RPMI8226 (cell line): ENCODE measurements around the gene RFC3.
"Not testable (repeated sequence)": the region's sequence is repeated elsewhere in the genome, so short reads cannot be mapped to it uniquely, and the experiment has no call there.

Experiments used
- DNase-seq: peaks from one replicate; pipeline ENCODE4 v3.0.0-alpha.2; 2015

Gene RFC3

GRCh38 chr13:33812829-33813228, 5.1 kb upstream of the RFC3 start:
- DNase-seq, result not testable (repeated sequence)

- DNase-seq, result no peak
Measured at GRCh38 chr13:33815011-33815550, 2.9 kb upstream of the RFC3 start.

GRCh38 chr13:33816912-33817311, 1.0 kb upstream of the RFC3 start:
- no peak for DNase-seq

DNA sequence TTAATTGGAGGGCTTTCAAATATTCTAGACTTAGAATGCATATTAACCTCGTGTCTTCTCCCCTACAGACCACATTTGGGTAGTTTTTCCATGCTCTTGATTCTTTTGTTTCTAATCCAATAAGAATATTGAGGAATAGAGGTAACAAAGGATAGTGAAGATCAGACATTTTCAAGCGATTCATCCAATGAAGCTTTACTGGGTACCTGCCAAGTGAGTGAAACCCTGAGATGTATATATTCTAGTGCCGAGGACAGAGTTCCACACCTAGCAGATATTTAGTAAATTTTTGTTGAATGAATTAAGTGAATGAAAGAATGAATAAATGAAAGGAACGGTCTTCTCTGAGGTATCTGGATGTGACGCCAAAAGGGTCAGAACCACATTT, 442 bp upstream of the RFC3 start:
- DNase-seq, result no peak

DNA sequence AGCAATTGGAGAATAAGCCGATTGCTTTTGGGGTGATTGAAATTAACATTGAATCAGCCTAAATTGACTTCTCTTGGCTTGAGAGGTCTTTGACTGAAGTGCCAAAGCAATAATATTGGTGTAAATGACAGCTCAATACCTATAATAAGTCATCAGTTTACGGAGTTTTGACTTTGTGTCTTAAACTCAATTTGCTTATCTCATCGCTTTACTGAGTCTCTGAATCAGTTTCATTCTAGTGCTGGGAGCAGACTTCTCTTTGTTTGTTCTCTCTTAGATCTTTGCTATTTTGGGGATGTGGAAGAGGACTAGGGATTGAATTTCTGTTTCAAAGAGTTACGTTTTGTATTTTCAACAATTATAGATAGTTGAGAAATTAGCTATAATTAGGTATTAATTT, 7.1 kb downstream of the RFC3 start:
- no peak for DNase-seq

DNA sequence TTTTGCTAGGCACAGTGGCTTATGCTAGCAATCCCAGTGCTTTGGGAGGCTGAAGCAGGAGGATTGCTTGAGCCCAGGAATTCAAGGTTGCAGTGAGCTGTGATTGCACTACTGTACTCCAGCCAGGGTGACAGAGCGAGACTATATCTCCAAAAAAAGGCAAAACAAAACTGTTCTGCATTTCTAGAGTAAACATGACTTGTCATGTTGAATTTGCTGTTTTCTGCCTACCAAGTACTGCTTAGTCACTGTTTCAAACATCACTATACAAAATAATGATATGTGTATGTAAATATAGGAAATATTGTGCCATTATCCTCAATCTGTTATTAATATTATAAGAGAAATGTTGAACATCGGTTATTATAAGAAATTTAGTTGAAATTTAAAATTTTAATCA, 9.2 kb downstream of the RFC3 start:
- no peak for DNase-seq

DNA sequence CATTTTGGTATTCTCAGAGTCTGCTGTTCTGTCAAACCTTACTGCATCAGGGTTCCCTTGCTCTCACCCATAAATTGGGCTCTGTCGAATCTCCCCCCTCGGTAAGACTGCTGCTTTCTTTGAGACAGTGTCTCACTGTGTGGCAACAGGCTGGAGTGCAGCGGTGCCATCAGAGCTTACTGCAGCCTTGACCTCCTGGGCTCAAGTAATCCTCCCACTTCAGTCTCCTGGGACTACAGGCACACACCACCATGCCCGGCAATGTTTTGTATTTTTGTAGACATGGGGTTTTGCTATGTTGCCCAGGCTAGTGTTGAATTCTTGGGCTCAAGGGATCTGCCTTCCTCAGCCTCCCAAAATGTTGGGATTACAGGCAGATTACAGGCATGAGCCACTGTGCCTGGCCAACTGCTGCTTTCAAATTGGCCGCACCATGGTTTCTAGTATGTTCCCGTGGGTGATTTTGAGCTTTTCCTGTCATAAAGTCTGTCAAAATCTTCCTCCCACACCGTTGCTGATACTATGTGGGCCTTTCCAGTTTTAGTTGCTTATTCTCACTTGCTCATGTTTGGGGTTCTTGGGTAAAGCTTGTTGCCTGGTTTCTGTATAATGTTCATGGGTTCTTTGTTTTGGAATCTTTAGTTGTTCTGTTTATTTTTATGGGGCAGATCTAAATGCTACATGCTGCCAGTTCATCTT, 10.6 kb downstream of the RFC3 start:
- no peak for DNase-seq

DNA sequence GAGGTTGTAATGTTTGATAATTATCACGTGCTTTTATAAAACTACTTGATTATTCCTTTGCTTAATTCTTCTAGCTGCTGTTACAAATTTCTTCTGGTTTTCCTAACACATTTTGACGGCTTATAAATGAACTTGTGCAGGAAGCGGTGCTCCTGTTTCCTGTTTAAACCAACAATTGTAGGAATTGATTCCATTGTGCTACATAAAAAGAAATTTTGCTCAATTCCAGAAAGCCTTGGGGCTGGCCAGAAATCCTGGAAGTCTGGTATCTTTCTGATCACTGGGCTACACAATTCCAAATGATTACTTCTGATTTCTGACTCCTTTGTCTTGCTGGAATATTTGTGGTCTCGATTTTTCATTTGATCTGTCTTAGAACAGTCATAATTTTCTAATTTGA, 14.9 kb downstream of the RFC3 start:
- no peak for DNase-seq

GRCh38 chr13:33838647-33839046, 20.7 kb downstream of the RFC3 start:
- no peak for DNase-seq

GRCh38 chr13:33840402-33840801, 22.5 kb downstream of the RFC3 start:
- no peak for DNase-seq

DNA sequence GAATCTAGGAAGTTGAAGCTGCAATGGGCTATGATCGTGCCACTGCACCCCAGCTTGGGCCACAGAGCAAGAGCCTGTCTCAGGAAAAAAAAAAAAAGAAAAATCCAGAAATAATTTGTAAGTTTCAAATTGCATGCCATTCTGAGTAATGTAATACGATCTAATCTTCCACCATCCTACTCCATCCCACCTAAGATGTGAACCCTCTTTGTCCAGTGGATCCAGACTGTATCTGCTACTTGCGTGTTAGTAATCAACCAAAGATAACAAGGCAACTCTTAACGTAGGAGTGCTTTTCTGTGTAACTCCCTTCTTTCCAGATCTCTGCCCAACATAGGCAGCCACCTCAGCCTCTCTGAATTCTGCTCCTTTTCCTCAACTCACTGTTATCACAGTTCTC, 24.3 kb downstream of the RFC3 start:
- DNase-seq, result no peak

- DNase-seq, result no peak
Measured at GRCh38 chr13:33842986-33843385, 25.0 kb downstream of the RFC3 start.

DNA sequence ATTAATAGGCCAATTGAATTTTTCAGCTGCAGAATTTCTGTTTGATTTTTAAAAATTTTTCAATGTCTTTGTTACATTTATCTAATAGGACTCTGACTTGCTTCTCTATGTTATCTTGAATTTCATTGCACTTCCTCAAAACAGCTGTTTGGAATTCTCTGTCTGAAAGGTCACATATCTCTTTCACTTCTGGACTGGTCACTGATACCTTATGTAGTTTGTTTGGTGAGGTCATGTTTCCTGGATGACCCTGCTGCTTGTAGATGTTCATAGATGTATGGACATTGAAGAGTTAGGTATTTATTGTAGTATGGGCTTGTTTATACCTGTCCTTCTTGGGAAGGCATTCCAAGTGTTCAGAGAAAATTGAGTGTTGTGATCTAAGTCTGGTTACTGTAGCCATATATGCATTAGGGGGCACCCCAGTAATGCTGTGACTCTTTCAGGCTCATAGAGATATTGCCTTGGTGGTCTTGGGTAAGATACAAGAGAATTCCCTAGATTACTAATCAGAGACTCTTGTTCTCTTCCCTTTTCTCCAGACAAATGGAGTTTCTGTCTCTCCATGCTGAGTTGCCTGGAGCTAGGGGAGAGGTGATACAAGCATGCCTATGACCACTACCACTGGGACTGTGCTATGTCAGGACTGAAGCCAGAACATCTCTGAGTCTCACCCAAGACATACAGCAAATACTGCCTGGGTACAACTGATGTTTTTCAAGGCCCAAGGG, 27.8 kb downstream of the RFC3 start:
- DNase-seq, result no peak

DNA sequence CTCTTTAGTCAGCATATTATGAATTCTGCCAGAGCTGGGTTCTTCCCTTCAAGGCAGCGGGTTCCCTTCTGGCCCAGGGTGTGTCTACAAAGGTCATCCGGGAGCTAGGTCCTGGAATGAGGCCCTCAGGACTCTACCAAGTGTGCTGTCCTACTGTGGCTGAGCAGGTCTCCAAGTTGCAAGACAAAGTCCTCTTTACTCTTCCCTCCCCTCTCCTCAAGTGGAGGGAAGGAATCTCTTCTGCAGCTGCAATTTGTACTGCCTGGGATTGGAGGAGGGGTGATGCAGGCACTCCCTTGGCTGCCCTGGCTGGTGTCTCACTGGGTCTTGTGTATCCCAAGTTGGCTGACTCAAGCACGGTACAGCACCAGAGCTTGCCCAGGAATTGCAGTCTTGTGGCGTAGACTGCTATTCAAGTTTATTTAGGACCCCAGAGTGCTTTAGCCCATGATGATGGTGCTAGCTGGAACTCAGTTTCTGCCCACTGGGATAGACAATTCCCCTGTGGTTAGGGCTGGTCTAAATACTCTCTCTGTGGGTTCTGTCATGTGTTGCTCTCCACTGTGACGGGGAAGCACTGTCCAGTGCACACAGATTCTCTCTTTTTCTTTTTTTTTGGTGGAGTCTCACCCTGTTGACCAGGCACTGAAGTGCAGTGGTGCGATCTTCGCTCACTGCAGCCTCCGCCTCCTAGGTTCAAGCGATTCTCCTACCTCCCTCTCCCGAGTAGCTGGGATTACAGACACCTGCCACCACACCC, 28.5 kb downstream of the RFC3 start:
- no peak for DNase-seq

GRCh38 chr13:33849211-33849610, 31.3 kb downstream of the RFC3 start:
- DNase-seq, result no peak

DNA sequence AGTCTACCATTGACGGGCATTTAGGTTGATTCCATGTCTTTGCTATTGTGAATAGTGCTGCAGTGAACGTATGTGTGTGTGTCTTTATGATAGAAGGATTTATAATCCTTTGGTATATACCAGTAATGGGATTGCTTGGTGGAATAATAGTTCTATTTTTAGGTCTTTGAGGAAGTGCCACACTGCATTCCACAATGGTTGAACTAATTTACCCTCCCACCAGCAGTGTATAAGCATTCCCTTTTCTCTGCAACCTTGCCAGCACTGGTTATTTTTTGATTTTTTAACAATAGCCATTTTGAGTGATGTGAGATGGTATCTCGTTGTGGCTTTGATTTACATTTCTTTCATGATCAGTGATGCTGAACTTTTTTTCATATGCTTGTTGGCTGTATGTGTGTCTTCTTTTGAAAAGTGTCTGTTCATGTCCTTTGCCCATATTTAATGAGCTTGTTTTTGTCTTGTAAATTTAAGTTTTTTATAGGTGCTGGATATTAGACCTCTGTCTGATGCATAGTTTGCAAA, 37.5 kb downstream of the RFC3 start:
- no peak for DNase-seq

DNA sequence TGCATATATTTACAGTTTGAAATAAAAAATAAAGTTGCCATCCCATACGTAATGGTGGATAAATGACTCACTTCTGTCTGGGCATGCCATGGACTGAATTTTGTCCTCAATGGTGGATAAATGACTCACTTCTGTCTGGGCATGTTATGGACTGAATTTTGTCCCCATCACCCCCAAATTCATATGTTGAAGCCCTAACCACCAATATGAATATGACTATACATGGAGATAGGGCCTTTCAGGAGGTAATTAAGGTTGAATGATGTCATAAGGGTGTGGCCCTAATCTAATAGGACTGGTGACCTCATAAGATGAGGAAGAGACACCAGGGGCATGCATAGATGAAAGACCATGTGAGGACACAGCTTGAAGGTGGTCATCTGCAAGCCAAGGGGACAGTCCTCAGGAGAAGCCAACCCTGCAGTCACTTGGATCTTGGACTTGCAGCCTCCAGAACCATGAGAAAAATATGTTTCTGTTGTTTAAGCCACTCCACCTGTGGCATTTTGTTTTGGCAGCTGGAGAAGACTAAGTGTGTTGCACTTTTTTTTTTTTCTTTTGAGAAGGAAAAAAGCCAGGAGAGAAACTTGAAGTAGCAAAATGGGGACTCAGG, 41.8 kb downstream of the RFC3 start:
- no peak for DNase-seq

GRCh38 chr13:33860526-33860925, 42.6 kb downstream of the RFC3 start:
- DNase-seq, result no peak

GRCh38 chr13:33862016-33862415, 44.1 kb downstream of the RFC3 start:
- DNase-seq, result peak; percentile 15

DNA sequence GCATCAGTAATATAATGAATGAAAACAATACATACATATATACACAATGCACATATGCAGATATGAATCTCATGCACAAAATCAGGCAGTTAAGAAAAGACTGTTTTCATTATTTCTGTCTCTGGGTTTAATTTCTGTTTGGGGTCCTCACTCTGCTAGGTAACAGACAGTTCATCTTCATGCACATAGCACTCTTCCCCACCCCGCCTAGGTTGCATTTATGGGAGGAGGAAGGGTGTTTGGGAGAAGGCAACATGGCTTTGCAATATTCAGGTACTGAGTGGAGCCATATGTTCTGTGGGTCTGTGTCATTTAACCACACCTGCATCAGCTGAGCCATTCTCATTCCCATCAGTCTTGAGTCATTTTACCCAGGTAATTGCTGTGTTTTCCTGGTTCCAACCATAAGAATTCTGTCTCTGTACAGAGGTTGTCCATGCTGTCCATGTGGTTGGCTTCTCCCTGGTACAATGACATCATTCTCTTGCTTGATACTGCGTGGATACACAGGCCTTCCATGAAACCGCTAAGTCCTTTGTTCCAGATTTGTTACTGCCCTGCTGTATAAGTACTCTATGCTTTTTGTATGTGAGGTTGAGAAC, 45.3 kb downstream of the RFC3 start:
- DNase-seq, result no peak

- DNase-seq, result no peak
Measured at GRCh38 chr13:33865945-33866344, 48.0 kb downstream of the RFC3 start.

GRCh38 chr13:33867472-33867871, 49.5 kb downstream of the RFC3 start:
- no peak for DNase-seq
